Hindlimb muscle (tissue), 1 donor: ENCODE results near the gene TPD52L1. TPM values are rescaled to one million over a fixed set of nuclear protein-coding genes. Genes with fewer than 3 reads are reported as not detected.
A peak's percentile ranks its signal among the peaks of the same experiment; 100 is the strongest.

Experiments
- DNase-seq: peaks from one replicate; pipeline ENCODE4 v3.0.0-alpha.2; 2013
- polyA plus RNA-seq: library from polyadenylated mRNA; unstranded; fragments of 120-200 nt; gene quantifications from one replicate; pipeline ENCODE4 v1.2.1, GENCODE V29; 2013; ENCODE audit not compliant: insufficient read length

The TPD52L1 gene
- polyA plus RNA-seq, 1 donor: 64.3 TPM

DNA sequence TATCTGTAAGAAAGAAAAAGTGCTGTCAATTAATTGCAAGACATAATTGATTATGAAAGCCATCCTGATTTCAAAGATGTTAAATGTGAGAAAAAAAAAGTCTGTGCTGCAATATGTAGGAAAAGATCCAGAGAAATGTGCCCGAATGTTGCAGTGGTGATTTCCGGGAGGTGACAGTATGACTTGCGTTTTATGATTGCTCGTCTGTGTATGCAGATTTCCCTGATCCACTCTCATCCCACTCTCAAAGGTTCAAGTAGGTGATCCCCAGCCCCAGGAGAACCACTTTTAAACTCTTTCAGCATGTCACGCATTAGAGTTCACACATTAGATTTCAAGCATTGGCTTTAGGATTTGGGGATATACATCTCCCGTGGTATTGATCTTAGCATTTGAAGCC, 57.8 kb downstream of the TPD52L1 start:
- DNase-seq: no peak

DNA sequence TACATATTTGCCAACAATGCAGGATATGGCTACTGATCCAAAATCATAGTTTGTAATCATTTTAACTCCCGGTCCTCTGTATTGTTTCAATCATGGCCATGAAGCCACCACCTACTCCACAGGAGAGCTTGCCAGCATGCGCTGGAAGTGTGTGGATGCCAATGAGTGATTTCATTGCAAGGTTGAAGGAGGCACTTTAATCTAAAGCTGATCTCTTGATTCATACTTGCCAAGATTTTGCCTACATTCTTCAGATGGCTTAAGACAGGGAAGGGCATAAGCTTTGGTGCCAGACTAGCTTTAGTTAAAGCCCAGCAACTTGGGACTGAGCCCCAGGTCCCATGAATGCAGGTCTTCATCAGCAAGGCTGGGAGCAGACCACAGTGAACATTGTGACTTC, 58.8 kb downstream of the TPD52L1 start:
- no peak for DNase-seq

GRCh38 chr6:125213939-125214338, 60.4 kb downstream of the TPD52L1 start:
- DNase-seq: no peak

DNA sequence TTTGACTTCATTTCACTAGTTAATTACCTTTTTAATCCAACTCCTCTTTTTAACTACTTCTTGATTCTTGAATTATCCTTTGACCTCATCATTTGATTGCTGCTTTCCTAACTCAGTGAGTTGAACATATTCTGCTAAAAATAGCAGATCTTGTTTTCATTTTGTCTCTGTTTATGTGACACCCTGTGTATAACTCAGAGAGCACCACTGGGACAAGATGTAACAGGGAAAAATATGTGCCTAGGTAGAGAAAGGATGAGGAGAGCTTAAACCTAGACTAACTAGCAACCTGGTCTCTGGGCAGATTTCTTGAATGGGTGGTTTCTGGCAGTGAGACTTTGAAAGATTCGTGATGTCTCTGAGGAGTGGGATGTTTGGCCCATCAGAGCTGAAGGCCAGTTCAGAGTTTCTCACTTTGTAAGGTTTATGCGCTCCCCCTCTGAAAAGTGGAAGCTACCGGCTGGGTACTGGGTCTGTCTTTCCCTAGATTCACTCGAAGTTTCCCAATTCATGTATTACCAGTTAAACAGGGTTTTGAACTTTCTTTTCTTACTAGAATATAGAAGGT, 61.8 kb downstream of the TPD52L1 start:
- DNase-seq: no peak

DNA sequence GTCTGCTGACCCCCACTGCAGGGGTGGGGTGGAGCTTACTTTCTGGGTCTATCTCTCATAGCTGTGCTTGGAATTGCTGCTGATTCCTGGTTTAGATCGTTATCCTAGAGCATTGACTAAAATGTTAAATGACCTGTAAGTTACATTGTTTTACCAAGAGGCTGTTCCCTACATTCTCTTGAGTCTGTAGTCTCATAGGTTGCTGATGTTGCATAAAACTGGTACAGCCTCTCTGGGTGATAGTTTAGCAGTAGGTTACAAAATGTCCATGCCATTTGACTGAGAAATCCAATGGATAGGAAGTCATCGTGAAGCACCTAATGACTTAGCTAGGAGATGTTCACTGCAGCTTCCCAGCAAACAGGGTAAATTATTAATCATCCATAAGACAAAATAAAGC, 62.4 kb downstream of the TPD52L1 start:
- no peak for DNase-seq

DNA sequence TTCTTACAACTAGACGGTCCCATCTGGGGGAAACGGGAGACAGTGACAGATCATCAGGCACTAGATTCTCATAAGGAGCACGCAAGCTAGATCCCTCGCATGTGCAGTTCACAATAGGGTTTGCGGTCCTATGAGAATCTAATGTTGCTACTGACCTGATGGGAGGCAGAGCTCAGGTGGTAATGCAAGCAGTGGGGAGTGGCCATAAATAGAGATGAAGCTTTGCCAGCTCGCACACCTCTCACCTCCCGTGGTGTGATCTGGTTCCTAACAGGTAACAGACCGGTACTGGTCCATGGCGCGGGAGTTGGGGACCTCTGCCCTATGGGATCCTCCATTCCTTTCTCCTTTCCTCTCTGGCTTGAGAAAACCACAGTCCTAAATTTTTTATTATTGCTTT, 63.8 kb downstream of the TPD52L1 start:
- no peak for DNase-seq

- DNase-seq: no peak
Observed at GRCh38 chr6:125217992-125218391, 64.4 kb downstream of the TPD52L1 start.

- no peak for DNase-seq
Observed at GRCh38 chr6:125219361-125219895, 65.9 kb downstream of the TPD52L1 start.

GRCh38 chr6:125220712-125221111, 67.1 kb downstream of the TPD52L1 start:
- DNase-seq: peak; percentile 19

DNA sequence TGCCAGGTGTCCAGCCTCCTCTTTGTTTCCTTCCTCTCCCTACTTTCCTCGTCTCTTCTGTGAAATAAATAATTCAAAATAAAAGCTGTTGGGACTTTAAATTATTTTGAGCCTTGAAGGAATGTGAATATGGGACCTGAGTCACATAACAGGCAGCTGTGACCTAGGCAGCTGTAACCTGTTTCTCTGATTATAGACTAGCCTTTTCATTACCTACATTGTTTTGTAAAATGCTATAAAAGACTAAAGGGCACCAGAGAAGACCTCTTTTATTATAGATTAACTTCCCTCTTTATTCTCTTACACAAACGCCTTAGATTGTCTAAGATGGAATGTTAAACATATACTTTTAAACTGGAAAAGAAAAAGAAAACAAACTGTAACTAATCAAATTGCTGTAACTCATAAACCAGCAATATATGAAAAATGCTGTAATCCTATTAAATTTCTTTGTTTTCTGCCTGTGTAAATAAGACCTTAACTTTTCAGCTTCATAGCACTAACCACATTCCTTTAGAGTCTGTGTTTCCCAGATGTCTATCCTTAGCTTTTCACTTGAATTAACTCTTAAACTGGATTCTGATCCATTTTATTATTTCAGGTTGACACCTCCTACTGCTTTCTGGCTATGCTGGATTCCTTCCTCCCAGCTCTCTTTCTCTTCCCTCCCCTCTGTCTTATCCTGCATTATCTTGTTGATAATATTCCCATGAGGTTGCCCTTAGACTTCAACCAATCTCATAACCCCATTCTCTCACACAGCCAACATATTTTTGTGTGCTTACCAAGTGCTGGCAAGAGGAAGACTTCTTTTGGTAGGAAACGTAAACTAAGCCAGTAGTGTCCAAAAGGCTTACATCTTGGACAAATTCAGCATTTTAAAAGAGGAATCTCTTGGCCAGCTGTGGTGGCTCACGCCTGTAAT, 69.2 kb downstream of the TPD52L1 start:
- no peak for DNase-seq

DNA sequence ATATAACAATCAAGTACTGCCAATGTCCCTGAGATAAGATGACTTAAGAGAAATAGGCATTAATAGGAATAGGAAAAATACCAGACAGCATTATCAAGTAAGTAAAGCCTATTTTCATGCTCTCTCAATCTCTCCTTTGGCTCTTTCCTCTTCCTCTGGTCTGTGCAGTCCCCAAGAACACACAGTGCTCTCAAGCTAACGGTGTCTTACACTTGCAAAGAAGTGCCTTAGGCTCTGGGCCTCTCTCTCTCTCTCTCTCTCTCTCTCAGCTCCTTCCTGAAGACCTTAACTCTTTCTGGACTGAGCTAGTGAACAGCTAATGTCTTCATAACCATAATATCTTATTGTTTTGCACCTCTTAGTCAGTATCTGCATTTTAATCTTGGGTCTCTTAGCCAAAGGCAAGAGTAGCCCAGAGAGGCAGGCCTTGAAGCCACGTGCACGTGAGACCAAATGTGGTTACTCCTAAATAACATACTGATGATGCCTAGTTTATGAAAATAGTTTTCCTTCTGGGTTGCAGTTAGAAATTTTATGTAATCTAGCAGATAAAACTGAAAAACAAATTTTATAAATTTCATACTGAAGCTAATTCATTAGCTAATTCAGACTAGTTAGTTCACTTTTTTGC, 70.8 kb downstream of the TPD52L1 start:
- DNase-seq: no peak

DNA sequence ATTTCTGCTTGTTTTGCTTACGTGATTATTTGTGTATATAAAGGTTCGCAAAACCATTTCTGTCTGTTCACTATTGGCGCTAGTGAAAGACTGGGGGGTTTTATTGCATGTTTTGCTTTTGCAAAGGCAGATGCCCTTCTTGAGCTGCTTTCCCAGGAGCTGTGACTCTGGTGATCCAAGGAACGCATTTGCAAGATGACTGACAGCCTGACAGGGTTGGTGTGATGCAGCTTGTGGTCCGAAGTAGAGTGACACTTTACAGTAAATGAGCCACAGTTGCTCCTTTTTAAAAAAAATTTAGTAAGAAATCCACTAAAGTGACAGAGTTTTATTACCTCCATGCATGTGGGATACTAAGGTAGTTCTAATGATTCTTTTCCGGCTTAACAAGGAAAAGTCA, 73.7 kb downstream of the TPD52L1 start:
- no peak for DNase-seq

- DNase-seq: no peak
Observed at GRCh38 chr6:125228981-125229479, 75.5 kb downstream of the TPD52L1 start.

DNA sequence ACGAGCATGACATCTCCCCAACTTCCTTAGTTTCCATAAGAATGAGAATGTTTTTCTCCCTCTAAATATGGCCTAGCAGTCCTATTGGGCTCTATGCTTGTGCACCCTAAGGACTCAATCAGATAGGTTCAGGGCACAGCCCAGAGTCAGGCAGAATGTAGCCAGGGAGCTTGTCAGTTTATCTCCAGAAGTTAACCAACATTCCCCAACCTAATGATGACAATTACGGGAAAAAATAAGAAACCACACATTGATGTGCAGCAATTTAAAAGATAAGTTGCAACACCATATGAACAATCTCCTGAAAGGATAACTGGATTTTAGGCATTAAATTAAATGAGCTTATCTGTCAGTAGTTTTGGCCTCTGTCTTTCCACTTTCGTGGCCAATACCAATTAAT, 77.1 kb downstream of the TPD52L1 start:
- DNase-seq: no peak

GRCh38 chr6:125231133-125231532, 77.6 kb downstream of the TPD52L1 start:
- no peak for DNase-seq

DNA sequence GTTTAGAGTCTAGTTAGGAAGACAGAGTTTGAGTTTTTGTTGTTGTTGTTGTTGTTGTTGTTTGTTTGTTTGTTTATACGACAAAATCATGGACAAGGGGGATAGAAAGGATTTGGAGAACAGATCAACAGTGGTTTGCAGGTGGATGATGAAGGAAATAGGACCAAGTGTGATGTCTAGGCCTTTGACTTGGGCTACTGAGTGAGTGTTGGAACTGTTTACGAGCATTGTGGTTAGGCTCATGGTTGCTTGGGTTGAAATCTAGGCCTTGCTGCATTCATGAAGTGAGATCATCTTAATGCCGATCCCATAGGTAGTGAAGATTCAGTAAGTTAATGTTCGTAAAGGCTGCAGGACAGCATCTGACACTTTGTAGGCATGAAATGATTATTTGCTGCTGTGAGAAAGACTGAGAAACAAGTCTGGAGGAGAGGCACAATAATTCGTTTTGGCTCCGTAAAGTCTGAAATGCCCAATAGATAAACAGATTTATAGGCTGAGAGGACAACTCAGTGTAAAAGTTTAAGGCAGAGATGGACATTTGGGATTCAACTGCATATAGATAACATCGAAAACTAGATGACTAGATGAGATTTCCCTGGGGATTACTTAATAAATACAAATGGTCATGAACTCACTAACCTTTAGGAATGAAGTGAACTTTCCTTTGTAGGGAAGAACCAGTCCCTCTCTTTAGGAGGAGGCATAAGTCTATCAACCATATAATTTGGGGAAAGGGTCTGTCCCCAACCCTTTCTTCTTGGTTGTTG, 78.2 kb downstream of the TPD52L1 start:
- DNase-seq: no peak

GRCh38 chr6:125232466-125232865, 78.9 kb downstream of the TPD52L1 start:
- no peak for DNase-seq

GRCh38 chr6:125233202-125233601, 79.6 kb downstream of the TPD52L1 start:
- DNase-seq: no peak

DNA sequence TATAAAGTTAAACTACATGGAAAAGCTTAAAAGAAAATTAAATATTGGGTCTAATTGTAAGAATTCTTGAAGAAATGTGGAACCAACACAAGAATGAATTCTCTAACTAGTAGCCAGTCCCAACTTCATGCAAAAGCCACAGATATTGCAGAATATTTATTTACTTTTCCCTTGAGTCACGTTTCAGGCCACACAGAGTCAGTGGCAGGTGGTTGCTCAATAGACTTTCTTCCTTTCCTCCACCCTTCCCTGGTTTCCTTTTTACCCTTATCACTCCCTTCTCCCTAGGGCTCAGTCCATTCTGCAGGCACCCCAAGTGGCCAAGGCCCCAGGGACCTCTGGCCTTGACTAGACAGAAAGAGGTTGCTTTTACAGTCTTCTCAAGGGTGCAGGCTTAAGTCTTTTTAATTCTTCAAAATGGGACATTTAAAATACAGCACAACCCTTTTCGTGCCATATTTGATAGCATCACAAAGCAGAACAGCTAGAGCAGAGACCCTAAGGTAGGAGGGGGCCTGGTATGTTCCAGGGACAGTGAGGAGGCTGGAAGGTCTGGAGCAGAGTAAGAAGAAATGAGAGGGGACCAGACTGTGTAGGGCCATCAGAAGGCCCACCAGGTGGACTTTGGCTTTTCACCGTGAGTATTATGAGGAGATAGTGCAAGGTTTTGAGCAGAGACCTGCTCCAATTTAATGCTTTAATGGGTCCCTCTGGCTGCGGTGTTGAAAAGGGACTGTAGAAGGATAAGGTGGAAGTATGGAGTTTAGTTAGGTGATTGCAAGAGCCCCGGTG, 83.2 kb downstream of the TPD52L1 start:
- DNase-seq: no peak

DNA sequence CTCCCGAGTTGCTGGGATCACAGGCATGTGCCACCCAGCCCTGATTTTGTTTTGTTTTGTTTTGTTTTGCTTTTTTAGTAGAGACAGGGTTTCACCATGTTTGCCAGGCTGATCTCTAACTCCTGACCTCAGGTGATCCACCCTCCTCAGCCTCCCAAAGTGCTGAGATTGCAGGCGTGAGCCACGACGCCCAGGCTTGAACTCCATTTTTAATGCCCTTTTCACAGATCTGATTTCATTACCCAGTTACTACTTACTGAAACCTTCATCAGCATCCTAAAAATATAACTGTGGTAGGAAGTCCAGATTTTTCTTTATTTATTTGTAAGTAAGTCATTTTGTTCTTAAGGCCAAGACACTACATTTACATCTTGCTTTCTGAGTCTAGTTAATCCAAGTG, 84.2 kb downstream of the TPD52L1 start:
- DNase-seq: no peak

GRCh38 chr6:125245109-125245508, 91.5 kb downstream of the TPD52L1 start:
- DNase-seq: no peak
